Activated T-helper 17 cell treated with anti-CD3 and anti-CD28 coated beads, Interleukin-2, amount 50 U/mL, for 72 hours (primary cell): Measurements from ENCODE around the gene GNLY. TPM values are rescaled to one million over a fixed set of nuclear protein-coding genes. Genes with fewer than 3 reads are reported as not detected.

Experiments used
- ATAC-seq: fragments of 150-1000 bp; cut with Tn5 transposase; replicated peaks from 2 replicates; pipeline ENCODE4 v1.10.0; 2021; ENCODE audit warnings: mild to moderate bottlenecking, moderate library complexity
- H3K27ac Mint-ChIP-seq: one replicate; pipeline ENCODE4 v1.8.0; 2022; ENCODE audit warnings: mixed read lengths
- H3K27me3 Mint-ChIP-seq: one replicate; pipeline ENCODE4 v1.8.0; 2022; ENCODE audit warnings: mixed read lengths
- H3K36me3 Mint-ChIP-seq: one replicate; pipeline ENCODE4 v1.8.0; 2022; ENCODE audit warnings: low read depth, mild to moderate bottlenecking, mixed read lengths
- H3K4me1 Mint-ChIP-seq: one replicate; pipeline ENCODE4 v1.8.0; 2022; ENCODE audit warnings: mixed read lengths
- H3K4me3 Mint-ChIP-seq: one replicate; pipeline ENCODE4 v1.8.0; 2022; ENCODE audit warnings: mild to moderate bottlenecking, mixed read lengths
- H3K9me3 Mint-ChIP-seq: one replicate; pipeline ENCODE4 v1.8.0; 2022; ENCODE audit warnings: mixed read lengths
- total RNA-seq, 2 donors: library from RNA; stranded (reverse); gene quantifications; one replicate each; pipeline ENCODE4 v1.2.3, GENCODE V29; 2022

GNLY gene
- total RNA-seq, 2 donors from 2014 or later, result 10.6 to 32.4 TPM

DNA sequence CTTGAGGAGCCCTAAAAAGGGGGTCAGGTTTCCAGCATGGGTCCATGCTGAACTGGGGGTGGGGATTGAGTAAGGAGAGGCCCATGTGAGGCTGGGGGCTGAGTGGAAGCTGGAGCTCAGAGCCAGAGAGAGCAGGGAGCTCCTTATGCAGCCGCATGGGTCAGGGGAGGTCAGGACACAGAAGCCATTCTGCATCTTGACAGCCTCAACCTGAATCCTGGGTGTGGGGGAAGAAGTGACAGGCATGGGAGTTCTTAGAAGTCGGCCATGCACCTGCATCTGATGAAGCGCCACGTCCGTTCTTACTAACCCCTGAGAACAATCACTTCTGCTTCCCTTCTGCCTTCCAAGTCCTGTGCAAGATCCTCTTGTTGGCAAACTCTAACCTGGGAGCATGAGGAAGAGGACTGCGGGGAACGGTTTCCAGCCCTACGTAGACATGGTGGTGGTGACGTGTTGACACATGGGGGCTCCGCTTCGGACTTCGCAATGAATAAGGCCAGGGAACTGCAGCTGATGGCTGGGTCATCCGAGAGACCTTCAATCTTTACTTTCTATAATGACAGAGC is 22.3 kb downstream of the GNLY start:
- H3K27me3 Mint-ChIP-seq, result peaks cover 7% of the 10 kb centered on the region
- H3K9me3 Mint-ChIP-seq, result no peaks in the 10 kb centered on the region
- no peak for ATAC-seq
- peaks cover 4% of the 10 kb centered on the region for H3K4me1 Mint-ChIP-seq
- H3K4me3 Mint-ChIP-seq, result no peak overlapping the region
- no peak overlapping the region for H3K27ac Mint-ChIP-seq
- no peaks in the 10 kb centered on the region for H3K36me3 Mint-ChIP-seq

DNA sequence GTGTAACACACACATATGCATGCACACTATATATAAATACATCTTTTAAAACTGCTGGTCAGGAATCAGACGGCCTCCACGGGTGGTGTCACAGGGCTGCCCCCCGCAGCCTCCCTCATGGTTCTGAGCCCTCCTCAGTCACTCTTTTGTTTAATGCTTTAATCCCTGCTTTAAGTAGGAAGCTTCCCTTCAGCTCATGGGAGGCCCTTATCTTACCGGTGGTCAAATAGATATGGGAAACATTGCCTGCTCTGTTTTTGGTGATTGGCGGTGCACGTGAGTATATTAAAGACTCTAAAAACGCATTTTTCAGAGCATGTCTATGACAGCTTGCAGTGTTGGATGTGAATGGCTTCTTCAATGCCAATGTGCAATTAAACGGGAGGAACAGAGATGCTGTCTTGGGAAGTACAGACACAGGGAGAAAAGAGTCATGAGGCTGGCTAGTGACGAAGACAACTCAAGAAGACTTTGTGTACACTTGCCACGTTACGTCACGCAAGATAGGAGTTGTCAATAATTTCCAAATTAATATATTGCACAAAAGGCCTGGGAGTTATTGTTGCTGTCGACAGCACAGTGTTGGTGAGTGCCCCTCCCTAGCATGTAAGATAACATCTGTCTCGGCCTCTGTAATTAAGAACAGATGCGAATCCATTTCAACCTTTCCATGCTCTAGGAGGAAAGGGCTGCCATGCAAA is 23.3 kb downstream of the GNLY start:
- H3K4me1 Mint-ChIP-seq, result peaks cover 4% of the 10 kb centered on the region
- H3K4me3 Mint-ChIP-seq, result no peak overlapping the region
- ATAC-seq, result no peak
- no peaks in the 10 kb centered on the region for H3K36me3 Mint-ChIP-seq
- peaks cover 7% of the 10 kb centered on the region for H3K27me3 Mint-ChIP-seq
- no peak overlapping the region for H3K27ac Mint-ChIP-seq
- H3K9me3 Mint-ChIP-seq, result no peaks in the 10 kb centered on the region

DNA sequence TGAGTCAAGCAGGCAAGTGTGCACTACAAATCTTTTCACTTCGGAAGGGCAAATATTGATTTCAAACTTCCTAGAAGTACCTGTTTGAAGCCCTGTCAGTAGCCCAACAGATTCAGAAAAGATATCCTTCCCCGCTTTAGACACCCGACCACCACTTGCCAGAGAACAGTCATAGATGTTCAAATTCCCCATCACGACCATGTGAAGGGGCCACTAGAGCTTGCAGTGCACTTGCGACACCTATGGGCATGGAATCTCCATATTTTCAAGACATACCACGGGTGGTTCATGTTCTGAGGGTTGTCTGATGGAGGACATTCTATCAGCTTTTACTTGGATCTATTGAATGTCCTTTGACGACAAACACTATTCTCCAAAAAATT is 23.8 kb downstream of the GNLY start:
- H3K27me3 Mint-ChIP-seq, result peaks cover 7% of the 10 kb centered on the region
- no peaks in the 10 kb centered on the region for H3K9me3 Mint-ChIP-seq
- no peak for ATAC-seq
- H3K36me3 Mint-ChIP-seq, result no peaks in the 10 kb centered on the region
- no peak overlapping the region for H3K4me3 Mint-ChIP-seq
- H3K4me1 Mint-ChIP-seq, result peaks cover 4% of the 10 kb centered on the region
- H3K27ac Mint-ChIP-seq, result no peak overlapping the region

DNA sequence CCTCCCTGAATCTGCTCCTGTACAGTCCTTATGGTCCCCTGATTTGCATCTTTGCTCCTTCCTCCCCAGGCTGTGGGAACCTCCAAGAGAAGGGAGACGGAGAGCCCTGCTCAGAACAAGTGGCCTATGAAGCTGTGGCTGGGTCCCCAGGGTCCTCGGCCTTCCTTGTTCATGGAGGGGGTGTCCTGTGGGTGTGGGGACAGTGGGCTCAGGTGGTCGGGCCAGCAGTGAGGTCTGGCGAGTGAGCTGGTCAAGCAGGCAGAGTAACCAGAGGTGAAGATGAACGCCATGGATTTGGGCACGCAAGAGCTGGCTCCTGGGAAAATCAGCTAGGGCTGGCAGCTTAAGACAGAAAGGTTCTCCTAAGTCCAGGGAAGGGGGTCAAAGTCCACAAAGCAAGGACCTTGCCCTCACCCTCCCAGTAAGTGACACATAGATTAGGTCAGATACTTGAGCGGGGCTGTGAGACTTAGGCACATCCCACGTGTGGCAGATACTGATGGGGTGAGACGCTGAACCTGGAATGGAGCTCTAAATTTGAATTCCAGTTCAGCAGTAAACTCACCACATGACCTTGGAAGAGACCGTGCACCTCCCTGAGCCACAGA is 24.8 kb downstream of the GNLY start:
- ATAC-seq, result no peak
- Mint-ChIP-seq H3K4me1 (peaks cover 2% of the 10 kb centered on the region), H3K27ac (no peak overlapping the region), H3K9me3 (no peaks in the 10 kb centered on the region), H3K36me3 (no peaks in the 10 kb centered on the region), H3K4me3 (no peak overlapping the region), H3K27me3 (peaks cover 7% of the 10 kb centered on the region)

DNA sequence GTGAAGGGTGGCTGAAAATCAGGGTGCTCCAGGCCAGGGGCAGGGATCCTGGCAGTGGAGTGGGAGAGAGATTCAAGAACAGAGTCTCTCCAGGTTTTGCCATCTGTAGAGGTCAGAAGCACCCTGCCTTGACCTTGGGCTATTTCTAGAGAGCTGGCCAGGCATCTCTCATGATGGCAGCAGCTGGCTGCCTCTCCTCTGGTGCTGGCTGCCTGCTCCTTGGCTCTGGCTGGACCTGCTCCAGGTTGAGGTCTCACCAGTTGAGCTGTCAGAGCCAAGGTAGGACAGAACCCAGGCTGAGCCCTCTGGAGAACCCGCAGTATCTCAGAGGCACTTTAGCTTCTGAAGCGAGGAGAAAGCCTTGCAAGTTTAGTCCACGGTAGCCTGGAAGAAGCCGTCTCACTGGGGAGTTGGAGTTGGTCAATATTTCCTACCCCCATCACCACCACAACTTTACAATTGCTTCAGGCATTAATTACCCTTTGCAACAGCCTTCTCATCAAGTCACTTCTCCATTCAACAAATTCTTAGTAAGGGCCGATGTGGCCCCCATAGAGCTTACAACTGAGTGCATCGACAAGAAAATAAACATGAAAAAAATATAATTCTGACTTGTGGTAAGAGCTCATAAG is 25.6 kb downstream of the GNLY start:
- Mint-ChIP-seq H3K27me3 (peaks cover 7% of the 10 kb centered on the region), H3K36me3 (no peaks in the 10 kb centered on the region), H3K9me3 (no peaks in the 10 kb centered on the region), H3K4me3 (no peak overlapping the region), H3K27ac (no peak overlapping the region), H3K4me1 (no peaks in the 10 kb centered on the region)
- no peak for ATAC-seq

DNA sequence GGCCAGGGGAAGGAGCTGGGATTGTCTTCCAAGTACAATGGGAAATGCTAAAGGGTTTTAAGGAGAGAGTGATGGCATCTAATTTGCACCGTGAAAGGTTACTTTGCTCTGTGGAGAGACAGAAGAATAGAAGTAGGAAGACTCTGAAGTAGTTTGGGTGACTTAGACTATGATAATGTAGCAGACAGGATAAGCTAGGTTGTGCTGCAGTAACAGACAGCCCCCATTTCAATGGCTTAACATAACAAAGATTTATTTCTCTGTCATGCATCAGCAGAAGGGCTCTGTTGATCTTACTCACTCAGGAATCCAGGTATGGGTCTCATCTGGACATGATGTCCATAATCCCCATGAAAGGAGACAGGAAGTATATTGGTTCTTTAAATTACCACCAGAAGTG is 26.4 kb downstream of the GNLY start:
- Mint-ChIP-seq H3K4me1 (no peaks in the 10 kb centered on the region), H3K9me3 (no peaks in the 10 kb centered on the region), H3K27ac (no peak overlapping the region), H3K36me3 (no peaks in the 10 kb centered on the region), H3K27me3 (peaks cover 10% of the 10 kb centered on the region), H3K4me3 (no peak overlapping the region)
- no peak for ATAC-seq

DNA sequence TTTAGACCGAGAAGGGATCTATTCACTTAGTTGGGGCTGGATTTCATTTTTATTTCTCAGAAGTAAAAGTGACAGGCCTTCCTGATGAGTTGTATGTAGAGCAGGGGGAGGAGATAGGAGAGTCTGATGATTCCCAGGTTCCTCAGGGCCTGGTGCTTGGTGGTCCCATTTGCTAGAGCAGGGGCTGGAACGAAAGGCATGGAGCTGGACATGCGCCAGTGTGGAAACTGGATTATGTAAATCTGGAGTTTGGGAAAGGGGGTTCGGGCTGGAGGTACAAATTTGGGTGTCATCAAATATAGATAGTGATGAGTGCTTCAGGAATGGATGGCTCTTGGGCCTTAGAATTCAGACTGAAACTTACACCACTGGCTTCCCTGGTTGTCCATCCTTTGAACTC is 27.5 kb downstream of the GNLY start:
- peaks cover 11% of the 10 kb centered on the region for H3K27me3 Mint-ChIP-seq
- H3K4me3 Mint-ChIP-seq, result no peak overlapping the region
- no peak for ATAC-seq
- no peaks in the 10 kb centered on the region for H3K36me3 Mint-ChIP-seq
- no peaks in the 10 kb centered on the region for H3K4me1 Mint-ChIP-seq
- no peak overlapping the region for H3K27ac Mint-ChIP-seq
- no peaks in the 10 kb centered on the region for H3K9me3 Mint-ChIP-seq

DNA sequence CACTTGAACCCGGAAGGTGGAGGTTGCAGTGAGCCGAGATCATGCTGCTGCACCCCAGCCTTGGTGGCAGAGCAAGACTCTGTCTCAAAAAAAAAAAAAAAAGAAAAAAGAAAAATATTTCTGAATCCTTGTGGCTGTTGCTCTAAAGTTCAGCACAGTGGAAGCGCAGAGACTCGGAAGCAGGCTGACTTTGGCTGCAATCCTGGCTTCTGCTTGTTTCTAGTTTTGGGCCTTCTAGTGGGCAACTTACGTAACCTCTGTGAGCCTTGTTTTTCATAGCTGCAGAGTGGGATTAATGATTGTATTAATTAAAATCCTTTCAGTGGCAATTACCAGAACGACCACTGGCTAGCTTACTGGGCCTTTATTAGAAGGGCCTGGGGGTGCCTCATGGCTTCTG is 28.4 kb downstream of the GNLY start:
- H3K36me3 Mint-ChIP-seq, result no peaks in the 10 kb centered on the region
- ATAC-seq, result no peak
- peaks cover 9% of the 10 kb centered on the region for H3K27me3 Mint-ChIP-seq
- H3K27ac Mint-ChIP-seq, result no peak overlapping the region
- no peaks in the 10 kb centered on the region for H3K4me1 Mint-ChIP-seq
- H3K9me3 Mint-ChIP-seq, result no peaks in the 10 kb centered on the region
- H3K4me3 Mint-ChIP-seq, result no peak overlapping the region

DNA sequence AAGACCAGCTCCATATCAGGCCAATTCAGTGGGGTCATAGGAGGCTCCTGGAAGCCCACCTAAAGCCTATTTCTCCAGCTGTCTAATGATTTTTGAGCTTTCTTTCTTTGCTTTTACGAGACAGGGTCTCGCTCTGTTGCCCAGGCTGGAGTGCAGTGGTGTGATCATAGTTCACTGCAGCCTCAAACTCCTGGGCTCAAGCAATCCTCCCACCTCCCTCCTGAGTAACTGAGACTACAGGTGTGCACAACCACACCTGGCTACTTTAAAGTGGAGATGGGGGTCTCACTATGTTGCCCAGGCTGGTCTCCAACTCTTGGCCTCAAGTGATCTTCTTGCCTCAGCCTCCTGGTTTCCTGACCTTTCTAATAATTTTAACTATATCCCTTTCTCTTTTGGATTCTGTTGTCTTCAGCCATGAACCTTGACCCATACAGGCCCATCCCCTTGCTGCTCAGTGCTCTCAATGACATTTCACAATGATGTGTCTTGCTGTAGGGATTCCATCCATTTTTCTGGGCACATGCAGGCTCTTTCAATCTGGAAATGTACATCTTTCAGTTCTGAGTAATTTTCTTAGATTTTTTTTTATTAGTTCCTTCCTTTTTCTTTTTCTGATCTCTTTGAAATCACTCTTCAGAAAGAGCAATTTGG is 29.7 kb downstream of the GNLY start:
- H3K4me3 Mint-ChIP-seq, result no peak overlapping the region
- no peaks in the 10 kb centered on the region for H3K36me3 Mint-ChIP-seq
- H3K27me3 Mint-ChIP-seq, result peaks cover 9% of the 10 kb centered on the region
- H3K27ac Mint-ChIP-seq, result no peak overlapping the region
- no peaks in the 10 kb centered on the region for H3K9me3 Mint-ChIP-seq
- ATAC-seq, result no peak
- H3K4me1 Mint-ChIP-seq, result no peaks in the 10 kb centered on the region

DNA sequence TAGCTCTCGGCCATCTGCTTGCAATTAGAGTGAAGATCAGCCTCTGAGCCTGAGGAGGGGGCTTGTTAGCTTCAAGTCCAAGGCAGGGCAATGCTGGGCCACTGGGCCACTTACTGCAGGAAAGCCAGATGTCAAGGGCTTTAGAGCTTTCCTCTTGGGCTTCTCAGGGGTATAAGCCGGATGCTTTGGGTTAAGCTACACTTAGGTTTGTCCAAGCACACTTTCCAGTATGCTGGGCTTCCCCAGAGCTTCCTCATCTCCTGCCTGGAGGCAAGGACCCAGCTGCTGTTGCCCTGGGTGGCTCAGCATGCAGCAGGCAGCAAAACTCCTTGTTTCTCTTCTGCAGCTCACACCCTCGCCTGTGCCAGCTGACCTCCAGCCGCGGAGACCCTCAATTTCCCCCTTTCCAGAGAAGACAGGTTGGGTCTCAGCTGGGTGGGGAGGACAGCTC is 30.6 kb downstream of the GNLY start:
- Mint-ChIP-seq H3K36me3 (no peaks in the 10 kb centered on the region), H3K4me3 (no peak overlapping the region), H3K27me3 (peaks cover 15% of the 10 kb centered on the region), H3K27ac (no peak overlapping the region), H3K4me1 (no peaks in the 10 kb centered on the region), H3K9me3 (no peaks in the 10 kb centered on the region)
- no peak for ATAC-seq

DNA sequence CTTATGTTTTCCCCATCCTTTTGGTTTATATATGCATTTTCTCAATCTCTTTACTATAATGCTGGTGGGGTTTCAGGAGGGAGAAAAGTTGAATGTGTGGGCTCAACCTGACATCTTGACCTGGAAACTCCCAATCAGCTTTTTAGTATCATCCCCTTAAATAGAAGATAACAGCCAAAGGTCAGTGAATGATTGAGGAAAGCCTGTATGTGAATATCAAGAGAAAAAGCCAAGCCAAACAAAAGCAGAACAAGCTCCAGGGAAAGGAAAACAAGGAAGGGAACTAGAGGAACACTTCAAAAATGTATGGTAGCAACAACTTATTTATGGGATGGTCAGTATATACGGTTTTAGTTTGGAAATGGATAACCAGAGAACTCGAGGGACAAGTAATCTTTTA is 31.3 kb downstream of the GNLY start:
- ATAC-seq, result no peak
- Mint-ChIP-seq H3K9me3 (no peaks in the 10 kb centered on the region), H3K27me3 (peaks cover 10% of the 10 kb centered on the region), H3K4me3 (no peak overlapping the region), H3K4me1 (no peaks in the 10 kb centered on the region), H3K36me3 (no peaks in the 10 kb centered on the region), H3K27ac (no peak overlapping the region)

DNA sequence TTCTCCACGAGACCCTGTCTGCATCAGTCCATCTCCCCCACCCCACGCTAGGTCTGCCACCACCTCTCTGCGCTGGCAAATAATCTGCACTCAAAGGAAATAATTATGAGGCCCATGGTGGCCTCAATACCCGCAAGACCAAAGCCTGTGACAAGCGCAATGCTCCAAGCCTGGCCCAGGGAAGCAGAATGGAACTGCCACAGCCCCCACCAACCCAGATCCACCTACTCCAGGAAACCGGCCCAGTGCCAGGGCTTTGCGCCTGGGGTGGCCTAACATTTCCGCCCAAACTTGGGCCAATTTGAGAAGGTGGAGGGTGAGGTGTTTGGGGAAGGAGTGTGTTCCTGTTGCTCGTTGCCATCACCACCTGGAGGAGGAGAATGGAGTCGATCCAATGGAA is 33.6 kb downstream of the GNLY start:
- Mint-ChIP-seq H3K27me3 (peaks cover 10% of the 10 kb centered on the region), H3K4me1 (no peaks in the 10 kb centered on the region), H3K4me3 (no peak overlapping the region), H3K36me3 (no peaks in the 10 kb centered on the region), H3K9me3 (no peaks in the 10 kb centered on the region), H3K27ac (no peak overlapping the region)
- ATAC-seq, result no peak

DNA sequence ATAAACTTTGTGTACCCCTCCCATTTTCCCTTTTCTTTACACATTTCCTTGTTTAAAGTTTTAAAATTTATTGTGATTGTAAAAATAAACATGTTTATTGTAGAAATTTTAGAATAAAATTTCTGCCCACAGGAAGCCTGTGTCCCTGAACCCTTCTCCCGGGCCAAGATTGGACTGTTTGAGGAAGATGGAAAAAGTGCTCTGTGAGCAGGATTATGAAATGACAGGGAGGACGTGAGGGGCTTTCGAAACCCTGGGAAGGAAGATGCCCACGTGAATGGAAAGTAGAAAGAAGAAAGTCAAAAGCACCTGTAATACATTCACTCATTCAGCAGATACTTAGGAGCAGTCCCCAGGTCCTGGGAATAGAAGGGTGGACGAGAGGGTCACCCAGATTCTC is 34.2 kb downstream of the GNLY start:
- Mint-ChIP-seq H3K36me3 (no peaks in the 10 kb centered on the region), H3K27me3 (peaks cover 10% of the 10 kb centered on the region), H3K9me3 (no peaks in the 10 kb centered on the region), H3K4me3 (no peak overlapping the region), H3K4me1 (no peaks in the 10 kb centered on the region), H3K27ac (no peak overlapping the region)
- no peak for ATAC-seq

DNA sequence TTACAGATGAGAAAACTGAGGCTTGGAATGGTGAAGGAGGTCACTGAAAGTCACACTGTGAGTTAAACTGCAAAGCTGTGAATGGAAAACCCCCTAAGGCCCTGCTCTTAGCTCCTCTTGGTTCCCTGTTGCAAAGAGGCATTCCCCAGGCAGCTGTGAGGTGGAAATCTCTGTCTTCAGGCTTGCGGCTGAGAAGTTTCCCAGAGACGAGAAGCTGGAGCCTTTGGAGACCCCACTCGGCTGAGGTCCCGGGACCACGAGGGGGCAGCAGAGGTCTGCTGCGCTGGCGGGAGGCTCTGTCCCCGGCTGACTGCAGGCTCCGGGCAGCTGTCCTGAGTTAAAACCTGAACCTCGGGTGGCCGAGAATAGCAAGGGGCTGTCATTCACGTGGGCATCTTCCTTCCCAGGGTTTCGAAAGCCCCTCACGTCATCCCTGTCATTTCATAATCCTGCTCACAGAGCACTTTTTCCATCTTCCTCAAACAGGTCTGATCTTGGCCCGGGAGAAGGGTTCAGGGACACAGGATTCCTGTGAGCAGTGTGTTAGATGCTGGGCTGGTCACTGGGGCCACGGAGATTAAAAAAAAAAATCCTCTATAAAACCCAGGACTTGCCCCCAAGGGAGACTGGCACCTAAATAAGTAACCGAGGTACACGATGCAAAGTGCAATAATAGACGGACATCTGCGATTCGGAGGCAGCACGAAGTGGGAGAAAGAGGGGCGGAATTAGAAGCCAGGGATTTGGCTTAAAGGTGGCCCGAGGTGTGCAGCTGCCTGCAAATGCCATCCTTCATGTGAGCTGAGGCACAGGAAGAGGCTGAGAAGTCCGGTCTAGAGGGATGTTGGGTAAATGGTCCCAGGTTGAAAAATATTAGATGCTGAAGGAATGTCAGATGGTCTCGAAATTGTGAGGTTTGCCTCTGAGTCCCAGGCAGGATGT is 35.0 kb downstream of the GNLY start:
- no peak overlapping the region for H3K4me3 Mint-ChIP-seq
- H3K36me3 Mint-ChIP-seq, result no peaks in the 10 kb centered on the region
- no peaks in the 10 kb centered on the region for H3K4me1 Mint-ChIP-seq
- ATAC-seq, result peak; percentile 88
- no peak overlapping the region for H3K27ac Mint-ChIP-seq
- H3K27me3 Mint-ChIP-seq, result peaks cover 13% of the 10 kb centered on the region
- no peaks in the 10 kb centered on the region for H3K9me3 Mint-ChIP-seq
